Fibroblast of lung (primary cell): ENCODE results near the gene SLC23A2. TPM values are rescaled to one million over a fixed set of nuclear protein-coding genes. Genes with fewer than 3 reads are reported as not detected.

Experiments used
- DNase-seq, 2 donors: peaks; one replicate each; pipeline versions ENCODE4 v3.0.0 to v3.0.0-alpha.2; 2010; ENCODE audit warnings: low read depth in 2 of 2
- H2AFZ ChIP-seq: 2 replicates; pipeline ENCODE4 v1.5.1; 2012; ENCODE audit warnings: low read length, control low read depth, inconsistent platforms
- H3K27ac ChIP-seq: 2 replicates; pipeline ENCODE4 v1.5.1; 2011; ENCODE audit warnings: low read length, control low read depth; ENCODE audit not compliant: insufficient read depth
- H3K27me3 ChIP-seq: 2 replicates; pipeline ENCODE4 v1.5.1; 2011; ENCODE audit warnings: mild to moderate bottlenecking, low read length; ENCODE audit not compliant: control insufficient read depth, insufficient read depth
- H3K36me3 ChIP-seq: 2 replicates; pipeline ENCODE4 v1.5.1; 2011; ENCODE audit warnings: low read length; ENCODE audit not compliant: control insufficient read depth, insufficient read depth
- H3K4me1 ChIP-seq: 2 replicates; pipeline ENCODE4 v1.5.1; 2011; ENCODE audit warnings: low read length; ENCODE audit not compliant: control insufficient read depth, insufficient read depth; ENCODE audit errors: extremely low read depth
- H3K4me2 ChIP-seq: 2 replicates; pipeline ENCODE4 v1.5.1; 2011; ENCODE audit warnings: low read length, control low read depth; ENCODE audit not compliant: insufficient read depth; ENCODE audit errors: extremely low read depth
- H3K4me3 ChIP-seq, 4 experiments: fragments of 200-600 bp in 1 of 4; sonication (generic) in 1 of 4; replicated peaks in 1 of 4; 2 replicates each; pipeline ENCODE4 v1.5.1; 2011 to 2016; ENCODE audit warnings: low read length in 4 of 4, low read depth in 3 of 4, mild to moderate bottlenecking in 3 of 4, control low read depth in 2 of 4, inconsistent platforms in 1 of 4, mixed read lengths in 1 of 4; ENCODE audit not compliant: insufficient read depth in 1 of 4; ENCODE audit errors: control extremely low read depth in 1 of 4
- H3K79me2 ChIP-seq: 2 replicates; pipeline ENCODE4 v1.5.1; 2012; ENCODE audit warnings: mild to moderate bottlenecking, low read length, inconsistent platforms; ENCODE audit not compliant: control insufficient read depth, insufficient read depth
- H3K9ac ChIP-seq: 2 replicates; pipeline ENCODE4 v1.5.1; 2011; ENCODE audit warnings: mild to moderate bottlenecking, low read length, control low read depth; ENCODE audit not compliant: insufficient read depth
- H3K9me3 ChIP-seq: 2 replicates; pipeline ENCODE4 v1.5.1; 2012; ENCODE audit warnings: low read depth, low read length; ENCODE audit not compliant: control insufficient read depth, insufficient read depth
- H4K20me1 ChIP-seq: 2 replicates; pipeline ENCODE4 v1.5.1; 2011; ENCODE audit warnings: low read length; ENCODE audit not compliant: control insufficient read depth, insufficient read depth; ENCODE audit errors: extremely low read depth
- EZH2 ChIP-seq: IDR thresholded peaks from 2 replicates; pipeline ENCODE4 v1.5.1; 2012; ENCODE audit warnings: low read length, control low read depth, mild to moderate bottlenecking; ENCODE audit errors: missing control alignments
- polyA plus RNA-seq, 2 donors: library from polyadenylated mRNA; depleted of rRNA in 1 of 2; stranded (reverse) in 1 of 2; unstranded in 1 of 2; fragments of >200 nt; gene quantifications; 2 replicates each; pipeline ENCODE4 v1.2.1, GENCODE V29; 2011 to 2012; ENCODE audit warnings: missing spikeins in 1 of 2
- total RNA-seq: library from RNA; depleted of rRNA; stranded (reverse); fragments of >200 nt; gene quantifications from 2 replicates; pipeline ENCODE4 v1.2.1, GENCODE V29; 2014
- TF ChIP-seq, protein P1 (sequence below), 2 donors: IDR thresholded peaks in 1 of 2; conservative IDR thresholded peaks in 1 of 2; 1 replicate in 1 of 2; 2 replicates in 1 of 2; pipeline ENCODE4 v1.5.1; 2011 to 2012; ENCODE audit warnings: low read length in 2 of 2, control low read depth in 1 of 2, inconsistent platforms in 1 of 2, low read depth in 1 of 2, mild to moderate bottlenecking in 1 of 2

SLC23A2 gene
- total and polyA plus RNA-seq, 2 donors (not counting 1 experiment from before 2014, with no cell fraction given): 12.1 to 17.5 TPM

DNA sequence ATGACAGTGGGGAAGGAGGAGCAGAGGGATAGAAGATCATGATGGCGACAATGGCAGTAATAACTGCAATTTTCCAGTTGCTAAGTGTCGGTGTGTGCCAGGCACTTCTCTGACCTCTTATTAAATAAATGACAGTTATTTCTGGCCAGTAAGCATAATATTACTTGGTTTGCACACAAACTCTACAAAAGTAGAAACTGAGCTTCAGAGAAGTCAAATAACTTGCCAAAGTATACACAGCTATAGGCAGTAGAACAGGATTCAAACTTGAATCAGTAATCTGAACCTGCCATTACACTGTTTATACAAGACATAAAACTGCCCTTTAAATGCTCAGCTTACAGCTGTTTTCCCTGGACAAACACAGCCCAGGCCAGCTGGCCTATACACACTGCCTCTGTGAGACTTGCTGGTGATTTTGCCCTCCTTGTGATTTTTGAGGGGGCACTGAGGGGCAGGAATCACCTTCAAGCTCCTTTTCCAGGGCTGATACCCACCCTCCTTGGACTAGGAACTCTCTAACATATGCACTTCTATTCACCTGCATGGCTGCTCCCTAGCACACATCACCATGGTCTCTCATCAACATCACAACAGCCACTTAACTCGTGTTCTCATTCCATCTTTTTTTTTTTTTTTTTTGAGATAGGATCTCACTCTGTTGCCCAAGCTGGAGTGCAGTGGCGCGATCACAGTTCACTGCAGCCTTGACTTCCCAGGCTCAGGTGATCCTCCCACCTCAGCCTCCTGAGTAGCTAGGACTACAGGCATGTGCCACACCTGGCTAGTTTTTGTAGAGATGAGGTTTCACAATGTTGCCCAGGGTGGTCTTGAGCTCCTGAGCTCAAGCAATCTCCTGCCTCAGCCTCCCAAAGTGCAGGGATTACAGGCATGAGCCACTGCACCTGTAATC lies 63.6 kb downstream of the SLC23A2 start:
- H3K27ac ChIP-seq: no peak overlapping the region

DNA sequence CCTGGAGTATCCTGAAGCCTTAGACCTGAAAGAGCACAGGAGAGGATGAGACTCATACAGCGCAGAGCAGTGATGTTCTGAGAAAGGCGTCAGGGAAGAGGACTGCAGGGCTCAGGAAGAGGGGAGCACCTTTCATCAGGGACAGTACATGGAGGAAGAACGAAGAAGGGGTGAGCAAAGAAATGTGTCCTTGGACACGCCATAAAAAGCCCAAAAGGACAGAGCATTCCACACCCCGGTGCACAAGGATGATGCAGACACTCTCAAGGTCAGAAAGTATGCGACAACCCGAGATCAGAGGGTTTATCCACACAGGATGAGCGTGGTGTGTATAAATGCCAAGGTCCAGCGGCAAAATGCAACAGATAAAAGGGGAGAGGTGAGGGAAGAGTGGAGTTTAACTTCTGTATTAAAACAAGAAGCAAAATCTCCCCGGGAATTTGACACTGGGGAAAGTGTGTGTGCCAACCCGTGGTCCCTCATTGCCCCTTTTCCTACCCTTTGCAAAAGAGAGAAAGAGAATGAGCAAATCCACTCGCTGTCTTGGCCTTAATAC lies 64.4 kb downstream of the SLC23A2 start:
- Histone ChIP-seq H3K79me2 (no peaks in the 10 kb centered on the region), H3K4me3 (no peak overlapping the region), H3K36me3 (no peaks in the 10 kb centered on the region), H3K9me3 (no peaks in the 10 kb centered on the region), H3K9ac (no peak overlapping the region), H3K4me1 (peaks cover 3% of the 10 kb centered on the region), H4K20me1 (no peaks in the 10 kb centered on the region), H3K27ac (no peak overlapping the region), H2AFZ (no peak overlapping the region), H3K27me3 (no peaks in the 10 kb centered on the region), H3K4me2 (no peak overlapping the region)
- TF ChIP-seq, protein P1, sequence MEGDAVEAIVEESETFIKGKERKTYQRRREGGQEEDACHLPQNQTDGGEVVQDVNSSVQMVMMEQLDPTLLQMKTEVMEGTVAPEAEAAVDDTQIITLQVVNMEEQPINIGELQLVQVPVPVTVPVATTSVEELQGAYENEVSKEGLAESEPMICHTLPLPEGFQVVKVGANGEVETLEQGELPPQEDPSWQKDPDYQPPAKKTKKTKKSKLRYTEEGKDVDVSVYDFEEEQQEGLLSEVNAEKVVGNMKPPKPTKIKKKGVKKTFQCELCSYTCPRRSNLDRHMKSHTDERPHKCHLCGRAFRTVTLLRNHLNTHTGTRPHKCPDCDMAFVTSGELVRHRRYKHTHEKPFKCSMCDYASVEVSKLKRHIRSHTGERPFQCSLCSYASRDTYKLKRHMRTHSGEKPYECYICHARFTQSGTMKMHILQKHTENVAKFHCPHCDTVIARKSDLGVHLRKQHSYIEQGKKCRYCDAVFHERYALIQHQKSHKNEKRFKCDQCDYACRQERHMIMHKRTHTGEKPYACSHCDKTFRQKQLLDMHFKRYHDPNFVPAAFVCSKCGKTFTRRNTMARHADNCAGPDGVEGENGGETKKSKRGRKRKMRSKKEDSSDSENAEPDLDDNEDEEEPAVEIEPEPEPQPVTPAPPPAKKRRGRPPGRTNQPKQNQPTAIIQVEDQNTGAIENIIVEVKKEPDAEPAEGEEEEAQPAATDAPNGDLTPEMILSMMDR (conservative IDR thresholded peaks at IDR 0.05 in 1 of 2, IDR thresholded peaks at IDR 0.05 in 1 of 2; ENCODE audit: low read depth in 1 of 2, low read length in 2 of 2): no peak
- no peak for TF ChIP-seq EZH2
- DNase-seq: no peak

More for the DNA sequence above, 63.6 kb downstream of the SLC23A2 start:
- Histone ChIP-seq H2AFZ (no peak overlapping the region), H3K79me2 (no peaks in the 10 kb centered on the region), H3K4me1 (peaks cover 3% of the 10 kb centered on the region), H3K4me2 (no peak overlapping the region), H3K9me3 (no peaks in the 10 kb centered on the region), H3K27me3 (no peaks in the 10 kb centered on the region), H3K9ac (no peak overlapping the region), H4K20me1 (no peaks in the 10 kb centered on the region), H3K36me3 (no peaks in the 10 kb centered on the region), H3K4me3 (no peak overlapping the region)
- peak in 1 of 2 donors; percentile 60 for DNase-seq
- TF ChIP-seq, protein P1 (conservative IDR thresholded peaks at IDR 0.05 in 1 of 2, IDR thresholded peaks at IDR 0.05 in 1 of 2; ENCODE audit: low read depth in 1 of 2, low read length in 2 of 2): no peak
- TF ChIP-seq EZH2: no peak

DNA sequence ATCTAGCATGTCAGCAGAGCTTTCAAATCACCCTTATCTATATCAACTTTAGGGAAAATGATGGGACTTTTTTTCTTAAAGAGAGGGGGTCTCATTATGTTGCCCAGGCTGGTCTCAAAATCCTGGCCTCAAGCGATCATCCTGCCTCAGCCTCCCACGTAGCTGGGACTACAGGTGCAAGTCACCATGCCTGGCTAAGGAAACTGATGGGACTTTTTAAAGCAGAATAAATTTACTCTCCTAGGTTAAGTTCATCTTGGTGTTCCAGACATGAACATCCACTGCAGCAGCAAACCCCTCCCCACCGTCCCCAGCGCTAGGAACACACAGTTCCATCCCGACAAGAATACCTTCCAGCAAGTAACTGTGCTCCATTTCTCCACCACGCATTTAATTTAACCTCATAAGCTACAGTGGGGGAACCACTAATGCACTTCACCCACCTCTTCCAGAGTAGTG lies 64.9 kb downstream of the SLC23A2 start:
- no peak for TF ChIP-seq EZH2
- TF ChIP-seq, protein P1 (conservative IDR thresholded peaks at IDR 0.05 in 1 of 2, IDR thresholded peaks at IDR 0.05 in 1 of 2; ENCODE audit: low read depth in 1 of 2, low read length in 2 of 2): no peak

More for the DNA sequence above, 64.9 kb downstream of the SLC23A2 start:
- no peak overlapping the region for H3K4me2 ChIP-seq
- H3K27ac ChIP-seq: no peak overlapping the region
- H3K27me3 ChIP-seq: no peaks in the 10 kb centered on the region
- no peaks in the 10 kb centered on the region for H3K9me3 ChIP-seq
- no peak overlapping the region for H2AFZ ChIP-seq
- H3K79me2 ChIP-seq: no peaks in the 10 kb centered on the region
- no peaks in the 10 kb centered on the region for H4K20me1 ChIP-seq
- no peak for DNase-seq
- no peak overlapping the region for H3K9ac ChIP-seq
- no peak overlapping the region for H3K4me3 ChIP-seq
- H3K36me3 ChIP-seq: no peaks in the 10 kb centered on the region
- peaks cover 3% of the 10 kb centered on the region for H3K4me1 ChIP-seq
